H9 (cell line): Measurements from ENCODE around the gene CPLANE1. TPM values are rescaled to one million over a fixed set of nuclear protein-coding genes. Genes with fewer than 3 reads are reported as not detected.
A peak's percentile ranks its signal among the peaks of the same experiment; 100 is the strongest.

Experiments used
- DNase-seq: peaks from one replicate; pipeline ENCODE4 v3.0.0-alpha.2; 2017
- H2AFZ ChIP-seq: one replicate; pipeline ENCODE4 v1.6.1; 2013; ENCODE audit warnings: mild to moderate bottlenecking, low read length, control low read depth, moderate library complexity
- H2AK5ac ChIP-seq: 2 replicates; pipeline ENCODE4 v1.6.1; 2013; ENCODE audit warnings: low read length, control low read depth, mixed read lengths; ENCODE audit not compliant: insufficient read length
- H2BK120ac ChIP-seq: one replicate; pipeline ENCODE4 v1.6.1; 2013; ENCODE audit warnings: low read depth, mild to moderate bottlenecking, low read length, control low read depth, inconsistent platforms; ENCODE audit not compliant: poor library complexity, severe bottlenecking
- H2BK12ac ChIP-seq: 2 replicates; pipeline ENCODE4 v1.6.1; 2013; ENCODE audit warnings: low read length, control low read depth, mixed read lengths, low read depth; ENCODE audit not compliant: insufficient read length
- H2BK15ac ChIP-seq: 2 replicates; pipeline ENCODE4 v1.6.1; 2013; ENCODE audit warnings: low read depth, low read length, control low read depth
- H2BK20ac ChIP-seq: one replicate; pipeline ENCODE4 v1.6.1; 2013; ENCODE audit warnings: low read depth, mild to moderate bottlenecking, low read length, control low read depth, inconsistent platforms; ENCODE audit not compliant: poor library complexity, severe bottlenecking
- H2BK5ac ChIP-seq: 2 replicates; pipeline ENCODE4 v1.6.1; 2013; ENCODE audit warnings: low read length, control low read depth, mixed read lengths; ENCODE audit not compliant: insufficient read length
- H3K14ac ChIP-seq: 2 replicates; pipeline ENCODE4 v1.6.1; 2013; ENCODE audit warnings: low read length, control low read depth; ENCODE audit not compliant: insufficient read depth
- H3K18ac ChIP-seq: 2 replicates; pipeline ENCODE4 v1.6.1; 2013; ENCODE audit warnings: low read depth, mild to moderate bottlenecking, mixed read lengths, low read length, control low read depth; ENCODE audit not compliant: insufficient read length
- H3K23ac ChIP-seq: 2 replicates; pipeline ENCODE4 v1.6.1; 2013; ENCODE audit warnings: low read length, control low read depth, mixed read lengths, low read depth; ENCODE audit not compliant: insufficient read length
- H3K23me2 ChIP-seq: 2 replicates; pipeline ENCODE4 v1.6.1; 2013; ENCODE audit warnings: low read depth, mild to moderate bottlenecking, mixed read lengths, low read length, control low read depth; ENCODE audit not compliant: insufficient read length, poor library complexity, severe bottlenecking
- H3K27ac ChIP-seq: 2 replicates; pipeline ENCODE4 v1.5.1; 2013; ENCODE audit warnings: low read length, control low read depth, mixed read lengths, low read depth; ENCODE audit not compliant: insufficient read length
- H3K27me3 ChIP-seq: 2 replicates; pipeline ENCODE4 v1.6.1; 2013; ENCODE audit warnings: low read length, control low read depth, inconsistent platforms; ENCODE audit not compliant: insufficient read depth
- H3K4ac ChIP-seq: 2 replicates; pipeline ENCODE4 v1.6.1; 2013; ENCODE audit warnings: low read depth, mild to moderate bottlenecking, control low read depth, inconsistent platforms, low read length, moderate library complexity
- H3K4me1 ChIP-seq: 2 replicates; pipeline ENCODE4 v1.6.1; 2013; ENCODE audit warnings: low read length, control low read depth, inconsistent platforms; ENCODE audit not compliant: insufficient read depth
- H3K4me2 ChIP-seq: 2 replicates; pipeline ENCODE4 v1.6.1; 2013; ENCODE audit warnings: low read length, control low read depth, mixed read lengths; ENCODE audit not compliant: insufficient read length, insufficient read depth
- H3K56ac ChIP-seq: 2 replicates; pipeline ENCODE4 v1.6.1; 2013; ENCODE audit warnings: low read depth, mild to moderate bottlenecking, mixed read lengths, low read length, control low read depth; ENCODE audit not compliant: insufficient read length
- H3K79me1 ChIP-seq: 2 replicates; pipeline ENCODE4 v1.6.1; 2013; ENCODE audit warnings: low read depth, mild to moderate bottlenecking, moderate library complexity, low read length, control low read depth, inconsistent platforms; ENCODE audit not compliant: insufficient read depth, poor library complexity, severe bottlenecking
- H3K79me2 ChIP-seq: 2 replicates; pipeline ENCODE4 v1.6.1; 2013; ENCODE audit warnings: low read length, control low read depth, inconsistent platforms; ENCODE audit not compliant: insufficient read depth
- H3K9ac ChIP-seq: 2 replicates; pipeline ENCODE4 v1.6.1; 2013; ENCODE audit warnings: low read length, control low read depth, mixed read lengths; ENCODE audit not compliant: insufficient read length; ENCODE audit errors: extremely low read depth
- H3K9me3 ChIP-seq: one replicate; pipeline ENCODE4 v1.6.1; 2013; ENCODE audit warnings: low read depth, low read length, inconsistent platforms; ENCODE audit not compliant: control insufficient read depth
- H3T11ph ChIP-seq: one replicate; pipeline ENCODE4 v1.6.1; 2013; ENCODE audit warnings: mild to moderate bottlenecking, low read length, control low read depth, inconsistent platforms
- H4K20me1 ChIP-seq: one replicate; pipeline ENCODE4 v1.6.1; 2013; ENCODE audit not compliant: control insufficient read depth, insufficient read length, insufficient read depth
- H4K5ac ChIP-seq: 2 replicates; pipeline ENCODE4 v1.6.1; 2013; ENCODE audit warnings: low read depth, mild to moderate bottlenecking, mixed read lengths, low read length, control low read depth; ENCODE audit not compliant: insufficient read length
- H4K8ac ChIP-seq: replicated peaks from 2 replicates; pipeline ENCODE4 v1.6.1; 2013; ENCODE audit warnings: low read length, control low read depth, mixed read lengths, low read depth; ENCODE audit not compliant: insufficient read length
- H4K91ac ChIP-seq: 2 replicates; pipeline ENCODE4 v1.6.1; 2013; ENCODE audit warnings: low read depth, mild to moderate bottlenecking, moderate library complexity, mixed read lengths, low read length, control low read depth; ENCODE audit not compliant: insufficient read length
- H3K27ac Mint-ChIP-seq, 3 experiments: 2 replicates in 2 of 3; 3 replicates in 1 of 3; pipeline ENCODE4 v1.8.0; 2020 to 2021; ENCODE audit warnings: mixed read lengths in 3 of 3, mild to moderate bottlenecking in 1 of 3, moderate library complexity in 1 of 3
- H3K27me3 Mint-ChIP-seq: 2 replicates; pipeline ENCODE4 v1.8.0; 2021; ENCODE audit warnings: low read depth, mild to moderate bottlenecking, moderate library complexity, mixed read lengths
- H3K36me3 Mint-ChIP-seq, 3 experiments: 2 replicates in 2 of 3; 3 replicates in 1 of 3; pipeline ENCODE4 v1.8.0; 2020 to 2021; ENCODE audit warnings: low read depth in 3 of 3, mixed read lengths in 3 of 3; ENCODE audit not compliant: insufficient read depth in 1 of 3
- H3K4me1 Mint-ChIP-seq, 2 experiments: 2 replicates each; pipeline ENCODE4 v1.8.0; 2020; ENCODE audit warnings: mixed read lengths in 2 of 2
- H3K4me3 Mint-ChIP-seq, 2 experiments: 2 replicates in 1 of 2; 3 replicates in 1 of 2; pipeline ENCODE4 v1.8.0; 2020 to 2021; ENCODE audit warnings: mild to moderate bottlenecking in 2 of 2, mixed read lengths in 2 of 2, moderate library complexity in 1 of 2
- H3K9me3 Mint-ChIP-seq, 2 experiments: 2 replicates in 1 of 2; 3 replicates in 1 of 2; pipeline ENCODE4 v1.8.0; 2020; ENCODE audit warnings: mild to moderate bottlenecking in 2 of 2, mixed read lengths in 2 of 2, moderate library complexity in 1 of 2
- WGBS: extraction: QIAGEN DNeasy Blood & Tissue Kit; methylation state at CpG from one replicate; pipeline ENCODE4 v1.1.7; 2013; ENCODE audit warnings: missing lambda C conversion rate, low lambda C conversion rate, mixed read lengths; ENCODE audit not compliant: insufficient read length; ENCODE audit errors: extremely low coverage; 5-methylcytosine and 5-hydroxymethylcytosine counted together
- total RNA-seq: library from RNA; stranded (reverse); gene quantifications from 2 replicates; pipeline ENCODE4 v1.2.1, GENCODE V29; 2021
- TF ChIP-seq, protein P1 (sequence below): fragments of 200-600 bp; sonication (generic); conservative IDR thresholded peaks from 3 replicates; pipeline ENCODE4 v1.8.0; 2021; ENCODE audit warnings: antibody characterized with exemption, mild to moderate bottlenecking

The CPLANE1 gene
- total RNA-seq, 1 experiment from 2014 or later = 11.6 TPM

DNA sequence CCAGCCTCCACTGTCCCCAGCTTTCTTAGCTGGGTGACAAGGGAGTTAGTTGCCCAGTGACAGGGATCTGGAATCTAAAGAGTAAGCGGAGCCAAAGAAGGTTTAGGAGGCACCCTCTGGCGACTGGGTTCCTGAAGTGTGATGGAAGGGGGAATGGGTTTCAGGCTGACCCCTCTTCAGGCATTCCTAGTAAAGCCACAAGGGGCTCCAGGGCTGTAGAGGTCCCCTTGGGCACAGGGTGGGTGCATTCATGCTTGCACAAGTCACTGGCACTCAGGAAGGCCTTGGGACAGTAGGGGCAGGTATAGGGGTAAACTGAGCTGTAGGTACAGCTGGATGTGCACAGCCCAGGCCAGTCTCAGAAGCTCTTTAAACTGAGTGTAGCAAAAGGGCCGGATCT, 74.2 kb downstream of the CPLANE1 start:
- H3K79me2 ChIP-seq = peaks cover 2% of the 10 kb centered on the region; the same call in 1 of the 2 replicates
- no peak overlapping the region for H3K27ac ChIP-seq
- no peak overlapping the region for H3K9ac ChIP-seq
- no peaks in the 10 kb centered on the region for H4K20me1 ChIP-seq
- H3K27me3 Mint-ChIP-seq = no peaks in the 10 kb centered on the region
- H3K56ac ChIP-seq = no peak overlapping the region
- H2BK12ac ChIP-seq = no peak overlapping the region
- H2BK15ac ChIP-seq = no peak overlapping the region
- H3K4me2 ChIP-seq = no peak overlapping the region
- H3K9me3 ChIP-seq = no peaks in the 10 kb centered on the region
- no peak overlapping the region for H3K27ac Mint-ChIP-seq
- H4K5ac ChIP-seq = no peak overlapping the region
- H4K8ac ChIP-seq = no peak overlapping the region
- H3K4me3 Mint-ChIP-seq = no peak overlapping the region
- H2BK20ac ChIP-seq = no peak overlapping the region
- no peak overlapping the region for H3T11ph ChIP-seq
- H3K14ac ChIP-seq = no peak overlapping the region
- no peak overlapping the region for H4K91ac ChIP-seq
- WGBS = no CpG with 5 or more reads among the region's 3 CpGs
- no peak overlapping the region for H3K23ac ChIP-seq
- no peaks in the 10 kb centered on the region for H3K79me1 ChIP-seq
- DNase-seq = peak; percentile 31
- no peak overlapping the region for H2AK5ac ChIP-seq
- H3K36me3 Mint-ChIP-seq = peaks cover 3 to 41% (median 22%) of the 10 kb centered on the region in 3 experiments; a peak in 5 of 7 replicates
- no peaks in the 10 kb centered on the region for H3K27me3 ChIP-seq
- no peak overlapping the region for H2AFZ ChIP-seq
- no peaks in the 10 kb centered on the region for H3K23me2 ChIP-seq
- H2BK120ac ChIP-seq = no peak overlapping the region
- H3K4me1 ChIP-seq = no peaks in the 10 kb centered on the region
- no peaks in the 10 kb centered on the region for H3K4me1 Mint-ChIP-seq
- H3K18ac ChIP-seq = no peak overlapping the region
- TF ChIP-seq, protein P1, sequence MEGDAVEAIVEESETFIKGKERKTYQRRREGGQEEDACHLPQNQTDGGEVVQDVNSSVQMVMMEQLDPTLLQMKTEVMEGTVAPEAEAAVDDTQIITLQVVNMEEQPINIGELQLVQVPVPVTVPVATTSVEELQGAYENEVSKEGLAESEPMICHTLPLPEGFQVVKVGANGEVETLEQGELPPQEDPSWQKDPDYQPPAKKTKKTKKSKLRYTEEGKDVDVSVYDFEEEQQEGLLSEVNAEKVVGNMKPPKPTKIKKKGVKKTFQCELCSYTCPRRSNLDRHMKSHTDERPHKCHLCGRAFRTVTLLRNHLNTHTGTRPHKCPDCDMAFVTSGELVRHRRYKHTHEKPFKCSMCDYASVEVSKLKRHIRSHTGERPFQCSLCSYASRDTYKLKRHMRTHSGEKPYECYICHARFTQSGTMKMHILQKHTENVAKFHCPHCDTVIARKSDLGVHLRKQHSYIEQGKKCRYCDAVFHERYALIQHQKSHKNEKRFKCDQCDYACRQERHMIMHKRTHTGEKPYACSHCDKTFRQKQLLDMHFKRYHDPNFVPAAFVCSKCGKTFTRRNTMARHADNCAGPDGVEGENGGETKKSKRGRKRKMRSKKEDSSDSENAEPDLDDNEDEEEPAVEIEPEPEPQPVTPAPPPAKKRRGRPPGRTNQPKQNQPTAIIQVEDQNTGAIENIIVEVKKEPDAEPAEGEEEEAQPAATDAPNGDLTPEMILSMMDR = no peak
- no peak overlapping the region for H3K4ac ChIP-seq
- H2BK5ac ChIP-seq = no peak overlapping the region
- no peaks in the 10 kb centered on the region for H3K9me3 Mint-ChIP-seq
